Inferior parietal cortex (tissue), 1 donor: Measurements from ENCODE around the gene VIPAS39.

Experiments
- DNase-seq: peaks from one replicate; pipeline ENCODE4 v3.0.0-alpha.2; 2016; ENCODE audit errors: extremely low spot score

The VIPAS39 gene

DNA sequence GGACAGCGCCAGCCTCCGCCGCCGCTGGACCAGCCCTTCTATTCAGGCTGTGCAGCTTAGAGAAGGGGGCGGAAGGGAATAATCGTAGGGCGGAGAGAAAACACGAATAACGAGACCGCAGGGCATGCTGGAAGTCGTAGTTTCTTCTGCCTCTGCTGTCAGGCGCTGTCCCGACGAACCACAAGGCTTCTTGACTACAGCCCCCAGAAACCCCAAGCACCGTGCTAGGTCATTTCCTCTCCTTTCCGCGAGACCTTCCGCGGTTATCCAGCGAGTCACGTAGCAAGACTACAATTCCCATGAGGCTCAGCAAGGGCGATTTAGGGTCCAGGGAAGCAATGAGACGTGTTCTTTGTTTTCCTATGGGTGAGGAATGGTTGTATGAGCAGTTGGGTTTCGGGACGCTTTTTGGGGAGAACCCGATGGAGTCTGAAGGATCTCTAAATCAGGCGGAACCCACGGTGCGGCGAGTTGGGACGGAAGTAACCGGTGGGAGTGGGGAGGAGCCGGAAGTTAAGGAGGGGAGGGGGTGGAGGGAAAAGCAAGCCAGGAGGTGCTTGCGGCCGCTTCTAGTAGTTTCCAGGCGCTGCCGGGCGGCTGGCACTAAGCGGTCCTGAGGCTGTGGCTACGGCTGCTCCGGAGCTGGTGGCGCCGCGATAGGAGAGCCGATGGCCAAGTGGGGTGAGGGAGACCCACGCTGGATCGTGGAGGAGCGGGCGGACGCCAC lies at the start of gene VIPAS39, which contains the start of gene AHSA1:
Gene VIPAS39 (minus strand): TSS at position 80 of the 727 bp plus-strand sequence. CDS start 3,499 bp downstream, outside the sequence.
Gene AHSA1 (plus strand): TSS at position 572 of the 727 bp plus-strand sequence. CDS start 97 bp downstream, at position 669.
- peak; percentile 98 for DNase-seq

DNA sequence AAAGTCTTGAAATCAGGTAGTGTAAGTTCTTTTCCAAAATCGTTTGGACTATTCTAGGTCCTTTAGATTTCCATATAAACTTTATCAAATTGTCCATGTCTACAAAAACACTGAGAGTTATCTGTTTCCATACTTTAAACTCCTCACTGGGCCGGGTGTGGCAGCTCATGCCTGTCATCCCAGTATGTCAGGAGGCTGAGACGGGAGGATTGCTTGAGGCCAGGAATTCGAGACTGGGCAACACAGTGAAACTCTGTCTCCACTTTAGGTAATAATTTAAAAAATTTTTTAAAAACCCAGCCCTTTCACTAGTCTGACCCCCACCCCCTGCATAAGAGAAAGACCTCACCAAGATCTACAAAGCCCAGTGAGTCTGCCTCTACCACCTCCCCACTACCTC lies 47.6 kb upstream of the VIPAS39 start:
- DNase-seq, result no peak

DNA sequence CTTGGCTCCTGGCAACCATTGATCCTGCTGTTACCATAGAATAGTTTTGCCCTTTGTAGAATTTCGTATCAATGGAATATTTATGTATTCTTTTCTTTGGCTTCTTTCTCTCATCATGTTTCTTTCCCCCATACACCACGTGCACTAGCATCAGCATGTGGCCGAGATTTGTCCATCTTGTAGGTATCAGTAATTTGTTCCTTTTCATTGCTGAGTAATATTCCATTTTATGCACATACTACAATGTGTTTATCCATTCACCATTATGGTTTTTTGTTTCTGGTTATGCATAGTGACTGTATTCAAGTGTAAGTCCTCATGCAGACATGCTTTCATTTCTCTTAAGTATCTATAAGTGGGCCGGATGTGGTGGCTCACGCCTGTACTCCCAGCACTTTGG lies 45.7 kb upstream of the VIPAS39 start:
- no peak for DNase-seq

DNA sequence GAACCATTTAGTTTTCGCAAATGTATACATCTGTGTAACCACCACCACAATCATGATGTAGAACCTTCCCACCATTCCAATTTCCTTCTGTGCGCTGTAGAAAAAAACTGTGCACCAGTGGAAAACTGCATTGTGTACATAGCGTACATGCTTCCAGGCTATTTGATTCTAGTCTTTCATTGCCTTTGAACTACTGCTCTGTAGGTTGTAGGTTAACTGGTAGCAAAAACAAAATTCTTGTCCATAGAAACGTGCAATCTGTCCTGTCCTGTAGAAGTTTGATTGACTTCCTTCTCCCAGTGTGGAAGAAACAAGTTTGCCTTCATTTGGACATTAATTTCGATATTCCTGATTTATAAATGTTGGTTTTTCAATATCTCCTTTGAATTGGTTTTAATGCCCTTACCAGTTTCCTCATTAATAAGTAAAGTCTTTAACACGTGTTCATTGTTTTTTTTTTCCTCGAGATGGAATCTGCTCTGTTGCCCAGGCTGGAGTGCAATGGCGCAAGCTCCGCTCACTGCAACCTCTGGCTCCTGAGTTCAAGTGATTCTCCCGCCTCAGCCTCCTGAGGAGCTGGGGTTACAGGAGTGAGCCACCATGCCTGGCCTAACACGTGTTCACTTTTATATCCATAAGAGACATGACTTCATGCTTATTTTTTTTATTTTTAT lies 44.8 kb upstream of the VIPAS39 start:
- no peak for DNase-seq

DNA sequence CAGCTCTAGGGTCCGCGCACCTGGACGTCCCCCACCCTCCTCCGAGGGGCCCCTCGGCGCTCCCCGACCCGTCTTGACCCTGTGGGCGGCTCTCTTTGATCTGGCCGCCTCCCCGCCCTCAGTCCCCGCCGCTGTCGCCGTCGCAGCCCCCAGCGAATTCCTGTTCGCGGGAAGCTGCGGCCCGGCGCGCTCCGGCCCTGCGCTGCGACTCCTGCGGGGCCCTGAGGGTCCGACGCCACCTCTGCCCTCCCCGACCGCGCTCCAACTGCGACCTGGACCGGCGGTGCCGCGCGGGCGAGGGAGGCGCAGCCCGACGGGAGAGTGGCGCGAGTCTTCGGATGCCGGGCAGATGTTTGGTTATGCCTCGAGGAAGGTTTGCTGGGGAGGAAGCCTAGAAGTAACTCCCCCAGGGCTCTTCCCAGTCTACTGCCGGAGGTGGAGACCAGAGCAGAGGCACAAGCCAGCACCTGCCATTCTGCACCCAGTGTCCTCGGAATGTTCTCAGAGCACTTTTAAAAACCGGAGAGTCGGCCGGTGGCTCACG lies 41.7 kb upstream of the VIPAS39 start:
- DNase-seq, result no peak

DNA sequence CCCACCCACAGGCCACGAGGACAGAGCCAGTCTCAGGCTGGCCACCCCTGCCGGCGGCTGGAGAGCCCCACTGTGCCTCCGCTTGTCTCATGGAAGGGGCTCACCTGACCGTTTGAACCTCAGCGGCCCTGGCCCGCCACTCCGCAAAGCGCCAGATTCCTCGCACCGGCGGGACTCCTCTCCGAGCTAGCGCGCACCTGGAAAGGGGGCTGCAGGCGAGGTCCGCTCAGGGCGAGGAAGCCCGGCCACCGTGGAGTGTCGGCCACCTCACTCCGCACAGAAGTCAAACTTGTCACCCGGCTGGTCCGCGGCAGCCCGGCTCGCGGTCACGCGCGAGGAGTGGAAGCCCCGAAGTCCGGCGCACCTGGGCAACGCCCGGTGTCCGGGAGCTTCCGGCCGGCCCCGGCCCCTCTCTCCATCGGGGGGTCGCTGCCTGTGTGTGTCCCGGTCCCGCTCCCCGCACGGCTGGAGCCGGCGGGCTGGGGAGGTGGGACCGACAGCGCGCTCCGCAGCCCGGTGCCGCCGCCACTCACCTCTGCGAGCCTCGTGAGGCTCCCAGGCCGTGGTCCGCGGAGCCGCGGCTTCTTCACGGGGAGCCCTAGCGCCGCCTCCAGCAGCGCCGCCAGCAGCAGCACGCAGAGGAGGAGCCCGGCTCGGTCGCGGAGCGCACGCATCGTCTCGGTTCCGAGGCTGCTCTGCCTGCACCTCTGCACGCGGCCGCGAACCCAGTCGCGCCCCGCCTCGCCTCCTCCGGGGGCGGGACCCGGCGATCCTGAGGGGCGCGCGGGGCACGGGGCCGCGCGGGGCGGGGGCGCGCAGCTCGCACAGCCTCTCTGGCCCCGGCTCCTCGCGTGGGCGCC lies 40.9 kb upstream of the VIPAS39 start, which contains the start of gene ISM2:
Gene ISM2 (minus strand): TSS at position 697 of the 860 bp plus-strand sequence. CDS start 23 bp downstream, at position 674.
- no peak for DNase-seq

DNA sequence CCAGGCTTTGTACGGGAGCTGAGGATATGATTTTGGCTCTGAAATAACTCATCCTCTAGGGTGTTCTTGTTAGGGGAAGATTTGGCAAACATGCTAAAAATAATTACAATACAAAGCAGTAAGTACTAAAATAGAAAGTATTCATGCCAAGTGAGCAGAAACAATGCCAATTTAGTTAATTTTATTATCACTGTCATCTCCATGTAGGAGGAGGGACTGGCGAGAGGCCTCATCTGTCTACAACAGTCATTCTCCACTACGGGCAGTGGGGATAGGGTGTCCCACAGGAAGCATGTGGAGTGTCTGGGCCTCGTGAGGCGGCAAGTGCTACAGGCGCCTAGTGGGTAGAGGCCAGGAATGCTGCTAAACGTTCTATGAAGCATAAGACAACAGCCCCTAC lies 37.9 kb upstream of the VIPAS39 start:
- DNase-seq, result peak; percentile 34

DNA sequence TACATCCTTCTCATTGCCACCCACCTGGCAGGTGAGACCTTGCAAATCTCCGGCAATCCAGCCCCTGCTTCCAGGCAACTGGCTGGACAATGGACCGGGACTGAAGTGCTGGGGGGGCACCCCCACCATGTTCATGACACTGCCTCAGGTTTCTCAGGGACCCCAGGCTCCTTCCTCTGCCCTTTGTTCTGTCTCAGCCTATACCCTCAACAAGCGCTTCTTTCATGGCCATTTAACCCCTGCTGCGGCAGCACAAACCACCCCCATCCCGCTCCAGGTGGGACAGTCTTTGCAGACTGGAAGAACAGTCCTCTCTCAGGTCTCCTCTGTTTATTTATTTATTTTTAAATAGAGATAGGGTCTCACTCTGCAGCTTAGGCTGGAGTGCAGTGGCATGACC lies 33.7 kb upstream of the VIPAS39 start:
- no peak for DNase-seq

DNA sequence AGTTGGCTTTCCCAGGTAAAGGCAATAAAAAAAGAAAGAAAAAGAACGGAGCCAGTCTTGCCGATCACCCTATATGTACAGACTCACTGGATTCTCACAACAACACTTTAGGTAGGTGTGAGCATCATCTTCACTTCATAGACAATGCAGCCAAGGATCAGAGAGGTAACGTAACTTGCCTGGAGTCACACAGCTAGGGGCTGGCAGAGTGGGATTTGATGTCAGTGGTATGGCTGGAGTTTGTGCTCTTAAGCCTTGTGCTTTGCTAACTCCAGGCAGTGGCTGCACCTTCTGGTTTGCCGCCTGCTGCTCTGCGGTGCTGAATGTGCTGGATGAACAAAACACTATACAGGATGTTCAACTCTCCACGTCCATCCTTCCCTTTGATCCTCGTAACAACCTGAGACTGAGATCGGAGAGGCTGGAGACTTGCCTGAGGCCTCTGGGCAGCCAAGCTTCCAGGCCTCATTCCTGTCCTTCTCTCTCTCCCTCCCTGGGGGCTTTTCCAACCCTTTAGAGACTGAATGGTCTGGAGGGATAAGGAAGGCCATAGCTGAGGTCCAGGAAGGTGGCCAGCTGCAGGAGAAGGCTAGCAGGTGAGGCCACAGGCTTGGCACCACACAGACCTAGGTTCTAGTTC lies 33.1 kb upstream of the VIPAS39 start:
- no peak for DNase-seq

DNA sequence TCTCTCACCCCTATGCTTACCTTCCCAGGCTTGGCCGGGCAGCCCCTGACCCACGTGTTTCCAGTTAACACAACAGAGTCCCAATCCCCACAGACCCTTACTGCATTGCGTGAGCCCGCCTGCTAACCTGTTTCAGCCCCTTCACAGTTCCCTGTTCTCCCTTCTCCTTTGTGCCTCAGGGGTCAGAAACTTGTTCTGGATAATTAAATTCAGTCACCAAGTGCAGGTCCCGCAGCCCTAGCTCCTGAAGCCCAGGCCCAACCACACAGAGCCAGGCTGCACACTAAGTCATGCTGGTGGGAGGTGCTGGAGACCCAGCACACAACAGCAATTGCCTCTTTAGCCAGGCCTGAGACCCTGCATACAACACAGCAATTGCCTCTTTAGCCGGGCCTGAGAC lies 31.6 kb upstream of the VIPAS39 start:
- DNase-seq, result no peak

DNA sequence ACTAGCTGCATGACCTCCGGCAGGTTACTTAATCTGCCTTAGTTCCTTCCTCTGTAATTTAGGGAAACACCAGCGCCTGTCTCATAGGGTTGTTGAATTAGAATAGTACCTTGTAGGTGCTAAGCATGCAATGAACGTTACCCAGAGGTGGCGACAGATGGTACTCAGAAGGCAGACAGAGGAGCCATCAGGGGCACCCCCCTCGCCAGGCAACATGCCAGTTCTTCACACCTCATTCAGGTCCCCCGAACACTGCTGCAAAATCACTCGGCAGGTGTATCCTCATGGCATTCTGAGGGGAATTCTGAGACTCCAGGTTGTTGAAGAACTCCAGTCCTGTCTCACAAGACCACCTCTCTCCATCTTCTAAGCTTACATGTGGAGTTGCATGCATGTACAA lies 31.2 kb upstream of the VIPAS39 start:
- no peak for DNase-seq

DNA sequence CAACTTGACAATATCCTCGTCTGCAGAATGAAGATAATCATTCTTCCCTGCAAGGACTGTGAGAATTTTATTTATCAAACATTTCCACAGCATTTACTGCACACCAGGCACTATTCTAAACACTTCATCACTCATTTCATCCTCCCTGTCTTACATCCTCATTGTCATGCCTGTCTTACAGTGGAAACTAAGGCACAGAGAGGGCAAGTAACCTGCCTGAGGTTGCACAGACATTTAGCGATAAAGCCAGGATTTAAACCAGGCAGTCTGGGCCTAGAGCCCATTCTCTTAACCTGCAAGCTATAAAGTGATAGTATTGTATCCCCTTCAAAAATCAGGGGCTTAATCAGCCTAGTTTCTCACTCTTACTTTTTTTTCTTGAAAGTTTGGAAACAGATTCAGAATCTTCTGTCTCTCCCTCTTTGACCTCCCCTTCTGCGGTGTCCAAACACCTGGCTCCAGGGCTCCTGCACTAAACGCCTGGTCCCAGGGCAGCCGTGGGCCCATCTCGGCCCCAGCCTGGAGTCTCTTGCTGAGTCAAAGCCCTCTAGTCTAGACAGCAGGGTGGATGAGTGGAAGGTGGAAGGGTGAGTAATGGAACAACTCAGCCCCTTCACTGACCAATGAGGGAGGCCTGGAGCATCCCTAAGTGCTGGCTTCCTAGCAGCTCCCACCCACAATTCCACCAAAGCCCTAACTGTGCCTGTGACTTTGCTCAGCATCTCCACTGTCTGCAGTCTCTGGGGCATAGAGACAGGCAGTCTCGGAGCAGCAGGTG lies 28.7 kb upstream of the VIPAS39 start:
- no peak for DNase-seq

DNA sequence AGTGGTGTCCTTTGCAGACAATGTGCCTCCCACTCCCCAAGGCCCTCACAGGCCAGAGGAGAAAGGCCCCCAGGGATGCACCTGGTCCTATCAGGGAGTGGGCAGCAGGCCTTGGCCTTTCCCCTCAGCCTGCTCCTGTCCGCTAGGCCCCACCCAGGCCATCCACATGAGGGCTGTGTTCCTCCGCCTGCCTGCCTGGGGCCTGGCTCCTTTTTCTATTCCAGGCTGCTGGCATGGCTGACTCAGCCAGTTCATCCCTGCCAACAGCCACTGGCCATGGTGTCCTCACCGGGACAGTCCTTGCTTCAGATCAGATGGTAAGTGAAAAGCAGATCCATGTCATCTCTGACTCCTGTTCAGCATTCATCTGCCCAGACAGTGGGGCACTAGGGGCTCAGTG lies 27.9 kb upstream of the VIPAS39 start:
- DNase-seq, result no peak

DNA sequence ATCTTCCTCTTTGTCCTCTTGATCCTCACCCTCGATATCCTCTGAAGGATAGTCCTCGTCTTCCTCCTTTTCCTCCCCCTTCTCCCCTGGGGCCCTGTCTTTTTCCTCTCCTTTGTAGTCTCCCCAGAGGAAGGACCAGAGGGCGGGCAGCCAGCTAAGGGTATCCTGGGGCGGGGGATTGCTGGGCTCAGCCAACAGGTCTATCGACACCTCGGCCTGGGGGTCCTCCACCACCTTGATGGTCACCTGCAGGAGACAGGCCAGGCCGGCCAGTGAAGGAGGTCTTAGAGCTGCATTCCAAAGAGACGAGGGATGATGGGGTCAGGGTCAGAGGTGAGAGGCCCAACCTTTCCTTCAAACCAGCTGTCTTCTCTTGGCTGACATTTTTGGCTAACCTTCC lies 25.0 kb upstream of the VIPAS39 start:
- DNase-seq, result no peak

DNA sequence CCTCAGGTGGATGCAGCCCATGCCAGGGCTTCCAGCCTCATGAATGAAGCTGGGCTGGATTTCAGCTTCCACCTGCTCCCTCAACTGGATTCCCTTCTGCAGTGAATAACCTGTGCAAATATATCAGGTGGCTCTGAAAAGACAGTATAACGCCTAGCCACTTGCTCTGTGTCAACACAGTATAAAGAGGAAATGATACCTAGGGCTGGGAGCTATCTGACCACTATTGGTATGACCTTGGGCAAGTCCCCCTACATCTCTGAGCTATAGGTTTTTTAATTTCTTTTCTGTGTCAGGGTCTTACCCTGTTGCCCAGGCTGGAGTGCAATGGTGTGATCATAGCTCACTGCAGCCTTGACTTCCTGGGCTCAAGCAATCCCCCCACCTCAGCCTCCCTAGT lies 21.4 kb upstream of the VIPAS39 start:
- DNase-seq, result no peak

DNA sequence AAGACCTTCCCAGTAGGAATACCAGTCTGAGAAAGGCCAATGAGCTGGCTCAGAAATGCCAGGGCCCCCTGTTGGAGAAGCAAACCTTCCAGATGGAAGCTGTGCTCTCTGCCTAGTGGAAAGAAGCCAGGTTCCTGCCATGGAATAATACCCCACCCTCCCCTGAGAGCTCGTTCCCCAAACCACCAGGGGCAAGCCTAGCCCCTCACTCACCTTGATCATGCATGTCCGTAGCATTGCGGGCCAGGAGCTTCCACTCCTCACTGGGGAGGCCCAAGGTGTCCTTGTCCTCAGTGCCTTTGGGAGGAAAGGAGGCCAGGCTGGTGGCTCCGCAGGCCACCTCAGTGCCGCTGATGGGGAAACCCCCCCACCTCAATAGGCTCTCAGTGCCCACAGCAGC lies 20.6 kb upstream of the VIPAS39 start:
- DNase-seq, result no peak

DNA sequence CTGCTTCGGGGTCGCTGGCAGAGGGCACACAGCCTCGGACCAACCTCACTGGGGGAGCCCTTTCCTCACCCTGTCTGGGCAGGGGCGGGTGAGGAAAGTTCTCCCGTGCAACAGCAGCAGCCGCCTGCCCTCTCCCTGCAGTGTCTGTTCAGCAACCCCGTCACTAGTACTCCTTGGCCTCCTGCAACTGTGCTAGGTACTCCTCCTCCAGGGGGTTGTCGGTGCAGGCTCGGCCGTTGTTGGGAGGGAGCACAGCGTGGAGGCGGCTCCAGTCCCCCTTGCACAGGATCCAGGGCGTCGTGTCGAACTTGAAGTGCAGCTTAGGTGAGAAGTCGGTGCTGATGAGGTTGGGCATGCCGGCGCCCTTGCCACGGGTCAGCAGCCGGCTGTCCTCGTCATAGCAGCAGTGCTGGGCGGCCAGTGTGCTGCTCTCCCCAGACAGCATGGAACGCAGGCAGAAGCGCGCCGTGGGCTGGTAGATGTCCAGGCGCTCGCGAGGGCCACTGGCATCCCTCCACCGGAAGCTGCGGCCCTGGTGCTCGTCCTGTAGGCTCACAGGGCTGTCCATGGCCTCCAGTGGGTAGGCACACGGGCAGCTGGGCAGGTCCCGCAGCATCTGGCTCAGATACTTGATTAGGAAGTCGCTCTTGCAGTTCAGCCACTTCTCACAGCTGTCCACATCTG lies 18.2 kb upstream of the VIPAS39 start:
- DNase-seq, result no peak

DNA sequence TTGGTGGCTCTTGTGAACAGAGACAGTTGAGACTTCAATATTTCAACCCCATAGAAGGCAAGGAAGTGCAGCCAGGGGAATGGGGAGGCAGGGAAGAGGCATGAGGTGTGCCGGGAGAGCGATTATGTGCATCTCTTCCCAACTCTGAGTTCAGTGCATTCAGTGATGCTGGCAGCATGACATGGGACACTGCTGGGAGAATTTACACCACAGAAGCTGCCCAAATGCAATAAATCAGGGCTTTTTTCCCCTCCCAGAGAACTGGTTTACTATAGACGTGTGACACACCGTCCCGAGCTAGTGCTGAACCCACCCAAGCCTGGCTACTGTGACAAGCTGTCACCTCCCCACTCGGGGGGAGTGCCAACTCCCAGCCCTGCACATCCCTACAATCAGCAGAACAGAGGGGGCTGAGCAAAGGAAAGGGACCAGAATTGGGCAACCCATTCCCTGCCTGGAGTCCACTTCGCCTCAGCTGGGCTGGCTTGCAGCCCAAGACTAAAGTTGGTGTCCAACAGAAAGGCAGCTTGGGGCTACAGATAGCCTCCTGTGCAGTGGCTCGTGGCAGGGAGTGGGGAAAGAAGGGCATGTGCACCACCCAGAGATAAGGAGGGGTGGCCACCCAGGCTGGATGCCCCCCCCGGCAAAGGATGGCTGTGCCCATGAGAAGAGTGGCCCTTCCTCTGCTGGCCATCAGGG lies 17.2 kb upstream of the VIPAS39 start:
- no peak for DNase-seq

DNA sequence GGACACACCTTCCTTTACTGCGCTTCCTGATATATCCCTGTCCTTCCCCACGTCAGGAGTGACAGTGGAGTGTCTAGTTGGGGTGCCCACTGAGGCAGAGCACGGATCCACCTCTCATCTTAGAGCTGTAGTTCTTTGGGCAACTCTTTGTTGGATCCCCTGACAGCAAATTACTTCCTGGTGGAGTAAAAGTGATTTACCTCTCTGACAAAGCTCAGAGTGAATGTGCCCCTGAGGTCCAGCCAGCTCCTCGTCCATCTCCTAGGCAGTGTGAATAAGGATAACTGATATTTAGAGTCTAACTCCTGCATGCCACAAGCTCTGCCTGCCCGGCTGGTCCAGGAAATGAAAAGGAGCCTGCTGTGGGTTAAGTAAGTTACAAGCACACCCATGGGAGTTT lies 16.5 kb upstream of the VIPAS39 start:
- DNase-seq, result no peak
